GM13976 (cell line): ENCODE measurements around the gene FCHSD2.
"Not testable (repeated sequence)": the region's sequence is repeated elsewhere in the genome, so short reads cannot be mapped to it uniquely, and the experiment has no call there.

ENCODE experiments used
- DNase-seq: peaks from one replicate; pipeline ENCODE4 v3.0.0; 2012; ENCODE audit warnings: low spot score
- CTCF ChIP-seq: IDR thresholded peaks from 2 replicates; pipeline ENCODE4 v1.5.1; 2012; ENCODE audit warnings: borderline replicate concordance, mild to moderate bottlenecking; ENCODE audit not compliant: insufficient read depth; ENCODE audit errors: extremely low read depth, missing control alignments, control extremely low read depth
- in situ Hi-C: fragments of 300-500 bp; cut with MboI; formaldehyde crosslinking; loops from one replicate; pipeline ENCODE4 v1.12.0; 2022; ENCODE audit warnings: low sequenced_read_pairs, mixed read lengths, inconsistent platforms; ENCODE audit not compliant: unreplicated experiment

The FCHSD2 gene

GRCh38 chr11:73129198-73129597, 12.9 kb downstream of the FCHSD2 start:
- in situ Hi-C loops = no loop called here
- TF ChIP-seq CTCF = no peak
- DNase-seq = no peak

- TF ChIP-seq CTCF = no peak
- DNase-seq = no peak
- in situ Hi-C loops = no loop called here
These were observed 15.2 kb downstream of the FCHSD2 start for GRCh38 chr11:73126804-73127480.

GRCh38 chr11:73124800-73125199, 17.3 kb downstream of the FCHSD2 start:
- no peak for DNase-seq
- in situ Hi-C loops = no loop called here
- no peak for TF ChIP-seq CTCF

GRCh38 chr11:73123892-73124291, 18.2 kb downstream of the FCHSD2 start:
- DNase-seq, in situ Hi-C loops: not testable (repeated sequence)

- TF ChIP-seq CTCF = no peak
- in situ Hi-C loops = no loop called here
- no peak for DNase-seq
These were observed 20.4 kb downstream of the FCHSD2 start for GRCh38 chr11:73121692-73122091.

GRCh38 chr11:73117071-73117470, 25.0 kb downstream of the FCHSD2 start:
- TF ChIP-seq CTCF = no peak
- DNase-seq = no peak
- in situ Hi-C loops = no loop called here

- TF ChIP-seq CTCF = no peak
- in situ Hi-C loops = no loop called here
- DNase-seq = no peak
These were observed 25.5 kb downstream of the FCHSD2 start for GRCh38 chr11:73116636-73117035.
